ENCODE measurements around the gene KRR1. TPM values are rescaled to one million over a fixed set of nuclear protein-coding genes. Genes with fewer than 3 reads are reported as not detected.

The KRR1 gene
- total RNA-seq, 1 experiment from 2014 or later, result 63.8 TPM

DNA sequence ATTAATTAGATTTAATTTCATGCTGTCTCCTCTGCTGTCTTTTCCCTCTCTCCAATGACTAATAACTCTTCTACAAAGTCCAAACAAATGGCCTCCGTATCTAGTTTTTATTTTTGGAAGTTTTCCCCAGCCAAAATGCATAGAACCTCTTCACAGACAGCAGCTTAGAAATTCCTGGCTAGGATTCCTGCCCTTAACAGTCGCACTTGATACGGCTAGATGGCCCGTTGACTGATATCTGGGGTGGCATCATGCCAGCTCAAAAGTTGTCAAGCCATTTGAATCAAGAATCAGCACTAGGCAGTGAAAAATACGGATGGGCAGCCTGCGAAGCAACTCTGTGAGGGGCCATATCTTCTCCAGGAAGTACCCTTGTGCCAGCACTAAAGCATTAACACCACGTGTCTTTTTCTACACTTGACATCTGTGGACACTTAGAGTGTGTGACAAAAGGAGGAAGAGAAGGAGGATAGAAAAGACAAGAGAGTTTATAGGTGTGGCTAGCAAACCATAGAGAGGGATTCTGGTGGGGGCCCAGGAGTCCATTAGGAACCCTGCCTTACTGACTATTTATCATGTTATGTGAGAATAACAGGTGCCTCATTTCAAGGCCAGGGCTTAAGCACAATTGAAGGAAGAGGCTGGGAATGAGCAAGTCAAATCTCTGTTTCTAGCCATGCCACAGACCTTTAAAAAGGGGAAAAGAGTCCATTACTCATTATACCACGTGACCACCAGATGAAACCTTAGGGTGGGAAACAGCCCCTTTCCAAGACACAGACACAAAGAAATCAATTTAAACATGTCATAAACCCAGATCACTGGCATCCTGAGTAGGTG, 39.2 kb upstream of the KRR1 start:
- Histone ChIP-seq H3K9me2 (replicated peaks; ENCODE audit: insufficient read depth, low read length) (no peaks in the 10 kb centered on the region), H3K27ac (ENCODE audit: low read length) (no peak overlapping the region), H3K36me3 (ENCODE audit: insufficient read depth, low read length) (no peaks in the 10 kb centered on the region), H3K4me1 (ENCODE audit: low read length) (peaks cover 60% of the 10 kb centered on the region), H2AFZ (ENCODE audit: low read length) (no peak overlapping the region), H3K27me3 (ENCODE audit: low read length) (no peaks in the 10 kb centered on the region), H3K9ac (ENCODE audit: low read length) (no peak overlapping the region), H4K20me1 (ENCODE audit: insufficient read depth, low read depth, low read length) (no peaks in the 10 kb centered on the region), H3K4me3 (ENCODE audit: low read length) (no peak overlapping the region), H3K79me2 (ENCODE audit: low read length) (no peaks in the 10 kb centered on the region), H3K9me3 (ENCODE audit: low read length) (no peaks in the 10 kb centered on the region), H3K4me2 (ENCODE audit: low read depth, low read length, poor library complexity, severe bottlenecking) (no peak overlapping the region)
- no peak for DNase-seq

GRCh38 chr12:75549989-75550388, 38.6 kb upstream of the KRR1 start:
- Histone ChIP-seq H3K27ac (ENCODE audit: low read length) (no peak overlapping the region), H3K4me1 (ENCODE audit: low read length) (peaks cover 59% of the 10 kb centered on the region), H3K27me3 (ENCODE audit: low read length) (no peaks in the 10 kb centered on the region), H3K9me3 (ENCODE audit: low read length) (no peaks in the 10 kb centered on the region), H3K36me3 (ENCODE audit: insufficient read depth, low read length) (no peaks in the 10 kb centered on the region), H3K9ac (ENCODE audit: low read length) (no peak overlapping the region), H3K4me3 (ENCODE audit: low read length) (no peak overlapping the region), H3K4me2 (ENCODE audit: low read depth, low read length, poor library complexity, severe bottlenecking) (no peak overlapping the region), H4K20me1 (ENCODE audit: insufficient read depth, low read depth, low read length) (no peaks in the 10 kb centered on the region), H3K79me2 (ENCODE audit: low read length) (no peaks in the 10 kb centered on the region), H2AFZ (ENCODE audit: low read length) (no peak overlapping the region), H3K9me2 (replicated peaks; ENCODE audit: insufficient read depth, low read length) (no peaks in the 10 kb centered on the region)
- no peak for DNase-seq

DNA sequence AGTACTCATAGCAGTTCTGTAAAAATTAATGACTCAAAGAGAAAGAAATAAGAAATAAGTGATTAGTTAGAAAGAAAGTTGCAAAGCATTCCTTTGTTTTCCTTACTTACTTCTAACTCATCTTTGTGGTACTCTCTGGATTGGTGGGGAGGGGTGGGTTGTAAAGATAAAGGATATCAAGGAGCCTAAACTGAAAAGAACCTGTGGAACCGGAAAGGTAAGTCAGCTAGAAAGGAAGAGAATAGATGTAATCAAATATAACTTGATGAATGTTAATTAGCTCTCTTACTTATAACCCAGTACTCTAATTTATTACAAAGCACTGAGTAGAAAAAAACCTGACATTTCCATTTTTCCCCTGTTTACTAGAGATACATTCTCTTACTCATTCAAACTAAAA, 37.5 kb upstream of the KRR1 start:
- Histone ChIP-seq H3K4me3 (ENCODE audit: low read length) (no peak overlapping the region), H4K20me1 (ENCODE audit: insufficient read depth, low read depth, low read length) (no peaks in the 10 kb centered on the region), H3K27ac (ENCODE audit: low read length) (no peak overlapping the region), H3K9me2 (replicated peaks; ENCODE audit: insufficient read depth, low read length) (no peaks in the 10 kb centered on the region), H2AFZ (ENCODE audit: low read length) (no peak overlapping the region), H3K79me2 (ENCODE audit: low read length) (no peaks in the 10 kb centered on the region), H3K9ac (ENCODE audit: low read length) (no peak overlapping the region), H3K9me3 (ENCODE audit: low read length) (no peaks in the 10 kb centered on the region), H3K4me2 (ENCODE audit: low read depth, low read length, poor library complexity, severe bottlenecking) (peak overlapping the region; percentile 44), H3K36me3 (ENCODE audit: insufficient read depth, low read length) (no peaks in the 10 kb centered on the region), H3K27me3 (ENCODE audit: low read length) (no peaks in the 10 kb centered on the region), H3K4me1 (ENCODE audit: low read length) (peaks cover 48% of the 10 kb centered on the region)
- no peak for DNase-seq

DNA sequence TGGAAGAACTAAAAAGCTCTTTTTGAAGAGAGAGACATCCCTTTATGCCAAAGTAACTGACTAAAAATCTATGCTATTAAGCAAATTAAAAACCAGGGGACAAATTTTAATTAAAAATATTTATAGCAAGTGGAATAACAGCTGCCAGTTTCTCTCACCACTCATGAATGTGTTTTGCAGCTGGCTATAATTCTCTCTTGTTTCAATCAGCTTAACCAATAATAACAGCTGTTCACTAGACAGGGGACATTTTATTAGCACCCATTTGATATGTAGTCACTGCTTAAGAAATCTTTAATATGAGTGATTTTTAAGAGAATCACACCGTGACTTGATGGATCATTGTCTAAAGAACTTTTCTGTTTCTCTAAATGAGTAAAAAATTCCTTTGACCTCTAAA, 34.2 kb upstream of the KRR1 start:
- DNase-seq, result no peak
- no peaks in the 10 kb centered on the region for H3K79me2 ChIP-seq (ENCODE audit: low read length)
- H3K9me3 ChIP-seq (ENCODE audit: low read length), result no peaks in the 10 kb centered on the region
- H4K20me1 ChIP-seq (ENCODE audit: insufficient read depth, low read depth, low read length), result no peaks in the 10 kb centered on the region
- no peaks in the 10 kb centered on the region for H3K27me3 ChIP-seq (ENCODE audit: low read length)
- H3K4me1 ChIP-seq (ENCODE audit: low read length), result peaks cover 30% of the 10 kb centered on the region
- H3K9me2 ChIP-seq (replicated peaks; ENCODE audit: insufficient read depth, low read length), result no peaks in the 10 kb centered on the region
- H3K36me3 ChIP-seq (ENCODE audit: insufficient read depth, low read length), result no peaks in the 10 kb centered on the region
- no peak overlapping the region for H3K27ac ChIP-seq (ENCODE audit: low read length)
- H3K4me3 ChIP-seq (ENCODE audit: low read length), result no peak overlapping the region
- H3K4me2 ChIP-seq (ENCODE audit: low read depth, low read length, poor library complexity, severe bottlenecking), result no peak overlapping the region
- no peak overlapping the region for H2AFZ ChIP-seq (ENCODE audit: low read length)
- no peak overlapping the region for H3K9ac ChIP-seq (ENCODE audit: low read length)

GRCh38 chr12:75543529-75543928, 32.1 kb upstream of the KRR1 start:
- Histone ChIP-seq H3K27ac (ENCODE audit: low read length) (no peak overlapping the region), H3K79me2 (ENCODE audit: low read length) (no peaks in the 10 kb centered on the region), H3K9me2 (replicated peaks; ENCODE audit: insufficient read depth, low read length) (no peaks in the 10 kb centered on the region), H3K9me3 (ENCODE audit: low read length) (no peaks in the 10 kb centered on the region), H3K4me2 (ENCODE audit: low read depth, low read length, poor library complexity, severe bottlenecking) (no peak overlapping the region), H3K4me1 (ENCODE audit: low read length) (peaks cover 22% of the 10 kb centered on the region), H3K4me3 (ENCODE audit: low read length) (no peak overlapping the region), H2AFZ (ENCODE audit: low read length) (no peak overlapping the region), H3K36me3 (ENCODE audit: insufficient read depth, low read length) (no peaks in the 10 kb centered on the region), H4K20me1 (ENCODE audit: insufficient read depth, low read depth, low read length) (no peaks in the 10 kb centered on the region), H3K27me3 (ENCODE audit: low read length) (no peaks in the 10 kb centered on the region), H3K9ac (ENCODE audit: low read length) (no peak overlapping the region)
- no peak for DNase-seq

DNA sequence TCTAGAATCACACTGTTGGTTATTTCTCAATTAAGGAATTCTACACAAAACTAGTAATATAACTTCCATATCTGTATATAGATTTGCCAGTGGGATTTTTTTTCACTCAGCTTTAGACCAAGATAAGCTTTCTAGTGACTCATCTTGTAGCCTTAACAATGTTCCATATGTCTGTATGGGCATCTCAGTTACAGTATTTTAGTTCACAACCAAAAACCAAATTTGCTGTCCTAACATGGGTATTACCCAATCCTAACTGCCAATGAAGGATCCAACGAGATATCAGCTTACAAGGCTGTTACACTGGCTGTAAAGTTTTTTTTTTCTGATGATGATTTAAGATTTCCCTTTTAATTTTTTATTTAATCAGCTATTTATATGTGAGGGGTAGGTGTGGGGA, 31.5 kb upstream of the KRR1 start:
- H3K4me2 ChIP-seq (ENCODE audit: low read depth, low read length, poor library complexity, severe bottlenecking), result no peak overlapping the region
- no peaks in the 10 kb centered on the region for H3K36me3 ChIP-seq (ENCODE audit: insufficient read depth, low read length)
- no peaks in the 10 kb centered on the region for H4K20me1 ChIP-seq (ENCODE audit: insufficient read depth, low read depth, low read length)

DNA sequence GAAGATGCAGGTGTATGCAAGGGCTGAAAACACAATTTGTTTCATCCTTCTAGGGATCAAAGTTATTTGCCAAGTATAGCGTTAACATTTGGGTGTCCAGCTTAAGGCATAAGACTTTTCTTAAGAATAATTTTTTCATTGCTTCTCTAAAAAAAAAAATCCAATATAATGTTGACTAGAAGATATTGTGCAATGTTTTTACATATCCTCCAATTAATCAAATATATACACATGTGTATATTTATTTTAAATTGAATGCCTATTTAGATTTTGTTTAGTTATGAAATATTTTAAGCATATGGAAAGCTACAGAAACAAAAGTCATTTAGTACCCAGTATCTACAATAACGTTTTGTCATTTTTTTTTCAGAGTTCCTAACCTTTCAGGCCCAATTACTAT, 28.5 kb upstream of the KRR1 start:
- no peaks in the 10 kb centered on the region for H3K9me2 ChIP-seq (replicated peaks; ENCODE audit: insufficient read depth, low read length)
- H3K9ac ChIP-seq (ENCODE audit: low read length), result no peak overlapping the region
- no peaks in the 10 kb centered on the region for H3K79me2 ChIP-seq (ENCODE audit: low read length)
- no peaks in the 10 kb centered on the region for H3K9me3 ChIP-seq (ENCODE audit: low read length)
- H3K27ac ChIP-seq (ENCODE audit: low read length), result no peak overlapping the region
- H3K4me1 ChIP-seq (ENCODE audit: low read length), result peaks cover 6% of the 10 kb centered on the region; the same call in 1 of the 2 replicates
- H3K4me2 ChIP-seq (ENCODE audit: low read depth, low read length, poor library complexity, severe bottlenecking), result no peak overlapping the region
- no peak overlapping the region for H3K4me3 ChIP-seq (ENCODE audit: low read length)
- H3K27me3 ChIP-seq (ENCODE audit: low read length), result no peaks in the 10 kb centered on the region
- DNase-seq, result no peak
- H2AFZ ChIP-seq (ENCODE audit: low read length), result no peak overlapping the region
- H3K36me3 ChIP-seq (ENCODE audit: insufficient read depth, low read length), result no peaks in the 10 kb centered on the region
- H4K20me1 ChIP-seq (ENCODE audit: insufficient read depth, low read depth, low read length), result no peaks in the 10 kb centered on the region

More for the DNA sequence above, 31.5 kb upstream of the KRR1 start:
- Histone ChIP-seq H3K9ac (ENCODE audit: low read length) (no peak overlapping the region), H3K27ac (ENCODE audit: low read length) (no peak overlapping the region), H3K4me1 (ENCODE audit: low read length) (peaks cover 16% of the 10 kb centered on the region), H3K27me3 (ENCODE audit: low read length) (no peaks in the 10 kb centered on the region), H3K4me3 (ENCODE audit: low read length) (no peak overlapping the region), H2AFZ (ENCODE audit: low read length) (no peak overlapping the region), H3K9me2 (replicated peaks; ENCODE audit: insufficient read depth, low read length) (no peaks in the 10 kb centered on the region), H3K79me2 (ENCODE audit: low read length) (no peaks in the 10 kb centered on the region), H3K9me3 (ENCODE audit: low read length) (no peaks in the 10 kb centered on the region)
- DNase-seq, result no peak

GRCh38 chr12:75533239-75533638, 21.8 kb upstream of the KRR1 start:
- Histone ChIP-seq H3K27ac (ENCODE audit: low read length) (no peak overlapping the region), H3K79me2 (ENCODE audit: low read length) (no peaks in the 10 kb centered on the region), H3K9me2 (replicated peaks; ENCODE audit: insufficient read depth, low read length) (no peaks in the 10 kb centered on the region), H4K20me1 (ENCODE audit: insufficient read depth, low read depth, low read length) (no peaks in the 10 kb centered on the region), H3K9ac (ENCODE audit: low read length) (no peak overlapping the region), H3K9me3 (ENCODE audit: low read length) (no peaks in the 10 kb centered on the region), H3K4me1 (ENCODE audit: low read length) (peaks cover 10% of the 10 kb centered on the region), H3K4me3 (ENCODE audit: low read length) (no peak overlapping the region), H3K4me2 (ENCODE audit: low read depth, low read length, poor library complexity, severe bottlenecking) (no peak overlapping the region), H2AFZ (ENCODE audit: low read length) (no peak overlapping the region), H3K27me3 (ENCODE audit: low read length) (no peaks in the 10 kb centered on the region), H3K36me3 (ENCODE audit: insufficient read depth, low read length) (no peaks in the 10 kb centered on the region)
- DNase-seq, result no peak
